Measurements from ENCODE around the gene NDUFA8. TPM values are rescaled to one million over a fixed set of nuclear protein-coding genes. Genes with fewer than 3 reads are reported as not detected.
A peak's percentile ranks its signal among the peaks of the same experiment; 100 is the strongest.

NDUFA8 gene
- total RNA-seq, 1 experiment from 2014 or later: 52.5 TPM

DNA sequence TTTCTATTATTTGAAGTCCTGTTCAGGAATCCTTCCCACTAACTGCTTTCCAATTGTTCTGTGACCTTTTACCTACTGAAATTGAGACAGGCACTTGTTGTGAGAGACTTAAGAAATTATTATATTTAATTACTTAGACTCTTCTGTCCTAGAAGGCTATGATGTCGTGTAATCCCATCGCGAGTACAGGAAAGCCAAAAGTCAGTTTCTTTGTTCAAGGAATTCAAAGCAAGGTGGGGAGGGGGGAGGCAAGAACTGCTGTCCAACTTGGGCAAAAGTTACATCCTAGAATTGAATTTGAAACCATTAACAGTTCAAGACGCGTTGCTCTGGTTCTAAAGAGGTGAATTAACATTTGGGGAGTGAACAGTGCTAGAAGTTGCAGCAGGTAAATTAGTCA is 17.9 kb downstream of the NDUFA8 start:
- TF ChIP-seq, protein P1, sequence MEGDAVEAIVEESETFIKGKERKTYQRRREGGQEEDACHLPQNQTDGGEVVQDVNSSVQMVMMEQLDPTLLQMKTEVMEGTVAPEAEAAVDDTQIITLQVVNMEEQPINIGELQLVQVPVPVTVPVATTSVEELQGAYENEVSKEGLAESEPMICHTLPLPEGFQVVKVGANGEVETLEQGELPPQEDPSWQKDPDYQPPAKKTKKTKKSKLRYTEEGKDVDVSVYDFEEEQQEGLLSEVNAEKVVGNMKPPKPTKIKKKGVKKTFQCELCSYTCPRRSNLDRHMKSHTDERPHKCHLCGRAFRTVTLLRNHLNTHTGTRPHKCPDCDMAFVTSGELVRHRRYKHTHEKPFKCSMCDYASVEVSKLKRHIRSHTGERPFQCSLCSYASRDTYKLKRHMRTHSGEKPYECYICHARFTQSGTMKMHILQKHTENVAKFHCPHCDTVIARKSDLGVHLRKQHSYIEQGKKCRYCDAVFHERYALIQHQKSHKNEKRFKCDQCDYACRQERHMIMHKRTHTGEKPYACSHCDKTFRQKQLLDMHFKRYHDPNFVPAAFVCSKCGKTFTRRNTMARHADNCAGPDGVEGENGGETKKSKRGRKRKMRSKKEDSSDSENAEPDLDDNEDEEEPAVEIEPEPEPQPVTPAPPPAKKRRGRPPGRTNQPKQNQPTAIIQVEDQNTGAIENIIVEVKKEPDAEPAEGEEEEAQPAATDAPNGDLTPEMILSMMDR (IDR thresholded peaks at IDR 0.05; ENCODE audit: unreplicated experiment): no peak
- no peak for DNase-seq (ENCODE audit: unreplicated experiment)
- no TSS peak for BruUV-seq (replicated peaks)
- no peak overlapping the region for H3K4me3 Mint-ChIP-seq (ENCODE audit: unreplicated experiment)
- POLR2A ChIA-PET: no interaction called here
- H3K36me3 Mint-ChIP-seq (ENCODE audit: insufficient read depth, unreplicated experiment): peaks cover 29% of the 10 kb centered on the region
- CTCF ChIA-PET: interaction anchor here (0.7 to 1.2 kb wide), 4 partner anchors 11 to 43 kb away, joined by 3 to 4 read pairs (median 3); no protein-coding TSS in a partner anchor
- H3K27ac Mint-ChIP-seq (ENCODE audit: low read depth, unreplicated experiment): no peak overlapping the region
- intact Hi-C loops (cut with micrococcal nuclease): no loop called here
- no peaks in the 10 kb centered on the region for H3K4me1 Mint-ChIP-seq (ENCODE audit: insufficient read depth, unreplicated experiment)
- H3K27me3 Mint-ChIP-seq (ENCODE audit: insufficient read depth, unreplicated experiment): no peaks in the 10 kb centered on the region
- H3K9me3 Mint-ChIP-seq (ENCODE audit: unreplicated experiment): no peaks in the 10 kb centered on the region

DNA sequence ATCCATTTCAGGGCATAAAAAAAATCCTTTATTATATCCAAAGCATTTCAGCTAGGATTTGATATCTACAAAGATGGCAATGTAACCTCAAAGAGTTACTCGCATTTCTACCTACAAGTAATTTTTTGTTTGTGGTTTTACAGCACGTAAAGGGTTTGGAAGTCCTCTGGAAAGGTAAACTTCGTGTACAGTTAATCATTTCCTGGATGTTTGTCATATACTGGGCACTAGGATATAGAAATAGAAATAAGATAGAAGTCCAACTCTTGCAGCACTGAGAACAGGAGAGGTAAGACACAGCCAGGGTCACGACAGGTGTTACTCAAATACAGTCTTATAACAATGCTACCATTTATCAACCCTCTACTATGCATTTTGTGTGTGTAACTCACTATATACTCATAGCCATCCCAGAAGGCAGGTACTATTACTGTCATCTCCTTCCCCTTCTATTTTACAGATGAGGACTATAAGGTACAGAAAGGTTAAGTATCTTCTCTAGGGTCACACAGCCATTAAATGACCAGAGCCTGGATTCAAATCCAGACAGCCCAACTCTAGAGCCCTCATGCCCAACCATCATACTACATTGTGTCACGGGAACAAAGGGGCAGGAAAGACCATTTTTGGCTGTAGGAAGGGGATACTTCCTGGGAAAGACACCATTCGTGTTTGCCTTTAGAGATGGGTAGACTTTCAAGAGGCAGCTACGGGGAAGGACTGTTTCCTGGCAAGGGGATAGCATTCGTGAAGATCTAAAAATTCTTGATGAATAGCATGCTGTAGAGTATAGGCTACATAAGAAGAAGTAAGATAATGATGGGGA is 19.0 kb downstream of the NDUFA8 start:
- intact Hi-C loops (cut with micrococcal nuclease): no loop called here
- no peaks in the 10 kb centered on the region for H3K9me3 Mint-ChIP-seq (ENCODE audit: unreplicated experiment)
- no peak overlapping the region for H3K27ac Mint-ChIP-seq (ENCODE audit: low read depth, unreplicated experiment)
- TF ChIP-seq, protein P1 (IDR thresholded peaks at IDR 0.05; ENCODE audit: unreplicated experiment): no peak
- POLR2A ChIA-PET: interaction anchor here (1.0 kb wide), 1 partner anchor 19 kb away, joined by 3 read pairs; the partner anchor contains the start of genes MORN5 and NDUFA8
- CTCF ChIA-PET: interaction anchor here (0.8 to 2.8 kb wide), 2 partner anchors 16 to 305 kb away, joined by 5 to 25 read pairs; no protein-coding TSS in a partner anchor
- TSS peak; percentile 4 for BruUV-seq (replicated peaks)
- no peak overlapping the region for H3K4me3 Mint-ChIP-seq (ENCODE audit: unreplicated experiment)
- H3K36me3 Mint-ChIP-seq (ENCODE audit: insufficient read depth, unreplicated experiment): peaks cover 19% of the 10 kb centered on the region
- H3K4me1 Mint-ChIP-seq (ENCODE audit: insufficient read depth, unreplicated experiment): no peaks in the 10 kb centered on the region
- no peaks in the 10 kb centered on the region for H3K27me3 Mint-ChIP-seq (ENCODE audit: insufficient read depth, unreplicated experiment)
- DNase-seq (ENCODE audit: unreplicated experiment): no peak

DNA sequence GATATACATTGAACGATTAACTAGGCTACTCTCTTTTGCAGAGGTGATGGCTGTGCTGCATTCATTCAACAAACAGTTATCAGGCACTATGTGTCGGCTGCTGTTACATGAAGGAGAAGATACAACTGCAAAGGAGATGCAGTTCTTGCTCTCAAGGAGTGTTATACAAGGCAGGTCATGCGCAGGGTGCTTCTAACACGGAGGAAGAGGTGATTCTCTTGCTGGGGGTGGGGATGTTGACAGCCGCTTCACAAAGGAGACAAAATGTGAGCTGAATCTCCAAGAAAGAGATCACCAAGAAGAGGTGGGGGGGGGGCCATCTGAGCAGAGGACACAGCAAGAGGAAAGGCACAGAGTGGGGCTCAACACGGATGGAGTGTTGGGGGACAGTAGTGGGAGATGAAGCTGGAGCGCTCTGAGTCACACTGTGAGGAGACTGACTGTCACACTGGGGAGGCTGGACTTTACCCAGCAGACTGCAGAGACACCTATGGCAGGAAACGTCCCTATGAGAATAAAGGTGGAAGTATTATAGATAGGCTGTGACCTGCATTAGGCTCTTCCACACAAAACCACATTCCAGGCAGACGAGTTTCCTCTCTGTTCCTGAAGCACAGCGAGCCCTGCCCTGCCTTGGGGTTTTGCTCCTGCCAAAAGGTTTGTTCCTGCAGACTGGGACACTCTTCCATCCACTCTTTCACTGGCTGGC is 20.9 kb downstream of the NDUFA8 start:
- Mint-ChIP-seq H3K4me1 (ENCODE audit: insufficient read depth, unreplicated experiment) (no peaks in the 10 kb centered on the region), H3K4me3 (ENCODE audit: unreplicated experiment) (no peak overlapping the region), H3K27ac (ENCODE audit: low read depth, unreplicated experiment) (no peak overlapping the region), H3K9me3 (ENCODE audit: unreplicated experiment) (no peaks in the 10 kb centered on the region), H3K27me3 (ENCODE audit: insufficient read depth, unreplicated experiment) (no peaks in the 10 kb centered on the region), H3K36me3 (ENCODE audit: insufficient read depth, unreplicated experiment) (peaks cover 4% of the 10 kb centered on the region)
- ChIA-PET CTCF (interaction anchor here (2.8 kb wide), 1 partner anchor 14 kb away, joined by 25 read pairs; no protein-coding TSS in a partner anchor), POLR2A (no interaction called here)
- DNase-seq (ENCODE audit: unreplicated experiment): no peak
- TF ChIP-seq, protein P1 (IDR thresholded peaks at IDR 0.05; ENCODE audit: unreplicated experiment): no peak
- intact Hi-C loops (cut with micrococcal nuclease): no loop called here
- BruUV-seq (replicated peaks): no TSS peak

DNA sequence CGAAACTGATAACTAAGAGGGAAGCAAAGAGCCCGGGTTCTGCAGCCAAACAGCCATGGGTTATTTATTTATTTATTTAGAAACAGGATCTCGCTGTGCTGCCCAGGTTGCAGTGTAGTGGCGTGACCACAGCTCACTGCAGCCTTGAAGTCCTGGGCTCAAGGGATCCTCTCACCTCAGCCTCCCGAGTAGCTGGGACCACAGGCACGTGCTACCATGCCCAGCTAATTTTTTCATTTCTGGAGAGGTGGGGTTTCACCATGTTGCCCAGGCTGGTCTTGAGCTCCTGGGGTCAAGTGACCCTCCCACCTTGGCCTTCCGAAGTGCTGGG is 24.1 kb downstream of the NDUFA8 start:
- TF ChIP-seq, protein P1 (IDR thresholded peaks at IDR 0.05; ENCODE audit: unreplicated experiment): no peak

More for the DNA sequence above, 24.1 kb downstream of the NDUFA8 start:
- Mint-ChIP-seq H3K27me3 (ENCODE audit: insufficient read depth, unreplicated experiment) (no peaks in the 10 kb centered on the region), H3K4me1 (ENCODE audit: insufficient read depth, unreplicated experiment) (no peaks in the 10 kb centered on the region), H3K36me3 (ENCODE audit: insufficient read depth, unreplicated experiment) (no peaks in the 10 kb centered on the region), H3K27ac (ENCODE audit: low read depth, unreplicated experiment) (no peak overlapping the region), H3K4me3 (ENCODE audit: unreplicated experiment) (no peak overlapping the region), H3K9me3 (ENCODE audit: unreplicated experiment) (no peaks in the 10 kb centered on the region)
- BruUV-seq (replicated peaks): no TSS peak
- ChIA-PET CTCF (interaction anchor here (0.6 to 7.5 kb wide), 5 partner anchors 9 to 1152 kb away, joined by 3 to 75 read pairs (median 4); no protein-coding TSS in a partner anchor), POLR2A (interaction anchor here (0.6 to 1.2 kb wide), 3 partner anchors 28 to 133 kb away, joined by 3 read pairs; no protein-coding TSS in a partner anchor)
- intact Hi-C loops (cut with micrococcal nuclease): no loop called here
- no peak for DNase-seq (ENCODE audit: unreplicated experiment)
